ENCODE measurements around the gene B2M. TPM values are rescaled to one million over a fixed set of nuclear protein-coding genes. Genes with fewer than 3 reads are reported as not detected.
"Not testable (repeated sequence)": the region's sequence is repeated elsewhere in the genome, so short reads cannot be mapped to it uniquely, and the experiment has no call there.

B2M gene
- polyA plus RNA-seq, 1 experiment: 5,536 TPM

GRCh38 chr15:44692659-44693058 is 18.7 kb upstream of the B2M start:
- no peak for TF ChIP-seq CTCF (IDR thresholded peaks at IDR 0.05; ENCODE audit: low read depth, low read length)
- Histone ChIP-seq H3K4me3 (ENCODE audit: low read depth, low read length) (no peak overlapping the region), H3K27ac (ENCODE audit: low read depth, low read length) (no peak overlapping the region), H3K27me3 (ENCODE audit: control insufficient read depth, insufficient read depth, low read length) (peaks cover 9% of the 10 kb centered on the region), H3K9me3 (ENCODE audit: control insufficient read depth, insufficient read depth, low read length) (no peaks in the 10 kb centered on the region)
- ChIA-PET POLR2A (no interaction called here), CTCF (interaction anchor here (1.4 kb wide), 1 partner anchor 43 kb away, joined by 3 read pairs; the partner anchor contains the start of gene TRIM69)
- DNase-seq (ENCODE audit: low read depth, low spot score): no peak

GRCh38 chr15:44694416-44694815 is 16.9 kb upstream of the B2M start:
- no peaks in the 10 kb centered on the region for H3K9me3 ChIP-seq (ENCODE audit: control insufficient read depth, insufficient read depth, low read length)
- ChIA-PET POLR2A (no interaction called here), CTCF (no interaction called here)
- no peak overlapping the region for H3K4me3 ChIP-seq (ENCODE audit: low read depth, low read length)
- peaks cover 9% of the 10 kb centered on the region for H3K27me3 ChIP-seq (ENCODE audit: control insufficient read depth, insufficient read depth, low read length)
- DNase-seq (ENCODE audit: low read depth, low spot score): no peak
- H3K27ac ChIP-seq (ENCODE audit: low read depth, low read length): no peak overlapping the region
- no peak for TF ChIP-seq CTCF (IDR thresholded peaks at IDR 0.05; ENCODE audit: low read depth, low read length)

- no peaks in the 10 kb centered on the region for H3K9me3 ChIP-seq (ENCODE audit: control insufficient read depth, insufficient read depth, low read length)
- ChIA-PET POLR2A (no interaction called here), CTCF (interaction anchor here (0.6 kb wide), 1 partner anchor 431 kb away, joined by 3 read pairs; no protein-coding TSS in a partner anchor)
- no peak overlapping the region for H3K4me3 ChIP-seq (ENCODE audit: low read depth, low read length)
- no peak overlapping the region for H3K27ac ChIP-seq (ENCODE audit: low read depth, low read length)
- no peak for DNase-seq (ENCODE audit: low read depth, low spot score)
- TF ChIP-seq CTCF (IDR thresholded peaks at IDR 0.05; ENCODE audit: low read depth, low read length): no peak
- peaks cover 9% of the 10 kb centered on the region for H3K27me3 ChIP-seq (ENCODE audit: control insufficient read depth, insufficient read depth, low read length)
Measured at GRCh38 chr15:44695294-44695693, 16.0 kb upstream of the B2M start.

GRCh38 chr15:44697014-44697413 is 14.3 kb upstream of the B2M start:
- Histone ChIP-seq H3K27me3 (ENCODE audit: control insufficient read depth, insufficient read depth, low read length) (peaks cover 11% of the 10 kb centered on the region), H3K4me3 (ENCODE audit: low read depth, low read length) (no peak overlapping the region), H3K27ac (ENCODE audit: low read depth, low read length) (no peak overlapping the region), H3K9me3 (ENCODE audit: control insufficient read depth, insufficient read depth, low read length) (no peaks in the 10 kb centered on the region; the same call in 1 of the 2 replicates)
- CTCF ChIA-PET: no interaction called here
- POLR2A ChIA-PET: no interaction called here
- DNase-seq (ENCODE audit: low read depth, low spot score): no peak
- no peak for TF ChIP-seq CTCF (IDR thresholded peaks at IDR 0.05; ENCODE audit: low read depth, low read length)

- ChIA-PET CTCF (interaction anchor here (0.7 to 0.8 kb wide), 2 partner anchors 12 to 40 kb away, joined by 3 to 4 read pairs; partner anchors contain the start of gene PATL2), POLR2A (no interaction called here)
- no peak for TF ChIP-seq CTCF (IDR thresholded peaks at IDR 0.05; ENCODE audit: low read depth, low read length)
- Histone ChIP-seq H3K9me3 (ENCODE audit: control insufficient read depth, insufficient read depth, low read length) (no peaks in the 10 kb centered on the region; the same call in 1 of the 2 replicates), H3K27ac (ENCODE audit: low read depth, low read length) (no peak overlapping the region), H3K27me3 (ENCODE audit: control insufficient read depth, insufficient read depth, low read length) (peaks cover 10% of the 10 kb centered on the region), H3K4me3 (ENCODE audit: low read depth, low read length) (no peak overlapping the region)
- DNase-seq (ENCODE audit: low read depth, low spot score): no peak
Measured at GRCh38 chr15:44698641-44699040, 12.7 kb upstream of the B2M start.

- DNase-seq (ENCODE audit: low read depth, low spot score); POLR2A ChIA-PET; H3K27me3 ChIP-seq (ENCODE audit: control insufficient read depth, insufficient read depth, low read length); H3K9me3 ChIP-seq (ENCODE audit: control insufficient read depth, insufficient read depth, low read length); H3K27ac ChIP-seq (ENCODE audit: low read depth, low read length); H3K4me3 ChIP-seq (ENCODE audit: low read depth, low read length): not testable (repeated sequence)
- CTCF ChIA-PET: interaction anchor here (0.6 kb wide), 1 partner anchor 51 kb away, joined by 4 read pairs; no protein-coding TSS in a partner anchor
Measured at GRCh38 chr15:44700676-44701075, 10.6 kb upstream of the B2M start.

Data from AG04450 (cell line).